HEK293 (cell line): ENCODE data around the gene ACAD9.

Source experiments
- CTCF ChIA-PET: fragments of 350-600 bp; formaldehyde crosslinking; extraction: SDS; loops from one replicate; lab custom pipeline; 2021; ENCODE audit warnings: antibody characterized with exemption; lab: Yijun Ruan, JAX
- POLR2A ChIA-PET: fragments of 300-600 bp; formaldehyde crosslinking; extraction: SDS; loops from one replicate; lab custom pipeline; 2020; ENCODE audit warnings: antibody characterized with exemption, inconsistent platforms; lab: Yijun Ruan, JAX
- H3K27ac ChIP-seq: fragments of 200-500 bp; sonication (Bioruptor generic); 2 replicates; pipeline ENCODE4 v1.5.1; 2014; ENCODE audit warnings: low read depth, low read length, control low read depth, inconsistent platforms; ENCODE audit errors: extremely low read depth
- H3K36me3 ChIP-seq, 2 experiments: fragments of 200-500 bp in 1 of 2; sonication (Bioruptor generic) in 1 of 2; 1 replicate in 1 of 2; 2 replicates in 1 of 2; pipeline ENCODE4 v1.5.1; 2014 to 2017; ENCODE audit warnings: inconsistent platforms in 2 of 2, low read length in 2 of 2; ENCODE audit not compliant: control insufficient read depth in 2 of 2, insufficient read depth in 1 of 2
- H3K4me1 ChIP-seq: fragments of 200-500 bp; sonication (Bioruptor generic); 2 replicates; pipeline ENCODE4 v1.5.1; 2014; ENCODE audit warnings: mild to moderate bottlenecking, low read length, inconsistent platforms; ENCODE audit not compliant: control insufficient read depth, insufficient read depth
- H3K4me3 ChIP-seq: 2 replicates; pipeline ENCODE4 v1.5.1; 2011; ENCODE audit warnings: low read depth, mild to moderate bottlenecking, control low read depth, low read length, moderate library complexity
- H3K9me3 ChIP-seq: fragments of 200-500 bp; sonication (Bioruptor generic); 2 replicates; pipeline ENCODE4 v1.5.1; 2014; ENCODE audit warnings: low read depth, low read length, inconsistent platforms; ENCODE audit not compliant: control insufficient read depth, insufficient read depth
- ELK4 ChIP-seq: IDR thresholded peaks from 2 replicates; pipeline ENCODE4 v1.6.1; 2011; ENCODE audit warnings: mild to moderate bottlenecking, low read depth, low read length, borderline replicate concordance
- FEZF1 ChIP-seq: fragments of 450-650 bp; formaldehyde crosslinking; IDR thresholded peaks from 2 replicates; pipeline ENCODE4 v1.5.1; 2016; ENCODE audit warnings: missing biosample characterization, missing genetic modification characterization
- GFI1B ChIP-seq: fragments of 450-650 bp; formaldehyde crosslinking; IDR thresholded peaks from 2 replicates; pipeline ENCODE4 v1.5.1; 2016; ENCODE audit warnings: missing biosample characterization, missing genetic modification characterization
- GLI4 ChIP-seq: fragments of 450-650 bp; formaldehyde crosslinking; IDR thresholded peaks from 2 replicates; pipeline ENCODE4 v1.5.1; 2016; ENCODE audit warnings: missing biosample characterization, missing genetic modification characterization
- GLIS1 ChIP-seq: fragments of 450-650 bp; formaldehyde crosslinking; IDR thresholded peaks from 2 replicates; pipeline ENCODE4 v1.5.1; 2016; ENCODE audit warnings: missing biosample characterization, missing genetic modification characterization
- GLIS2 ChIP-seq: fragments of 450-650 bp; formaldehyde crosslinking; IDR thresholded peaks from 2 replicates; pipeline ENCODE4 v1.5.1; 2016; ENCODE audit warnings: missing biosample characterization, missing genetic modification characterization
- MZF1 ChIP-seq: fragments of 450-650 bp; formaldehyde crosslinking; IDR thresholded peaks from 2 replicates; pipeline ENCODE4 v1.5.1; 2017; ENCODE audit warnings: missing biosample characterization, missing genetic modification characterization, borderline replicate concordance
- ZIC2 ChIP-seq: fragments of 450-650 bp; formaldehyde crosslinking; IDR thresholded peaks from 2 replicates; pipeline ENCODE4 v1.5.1; 2016; ENCODE audit warnings: missing biosample characterization, missing genetic modification characterization
- ZNF138 ChIP-seq: fragments of 450-650 bp; formaldehyde crosslinking; IDR thresholded peaks from 2 replicates; pipeline ENCODE4 v1.5.1; 2016; ENCODE audit warnings: missing biosample characterization, missing genetic modification characterization, borderline replicate concordance
- ZNF146 ChIP-seq: fragments of 450-650 bp; formaldehyde crosslinking; IDR thresholded peaks from 2 replicates; pipeline ENCODE4 v1.5.1; 2016; ENCODE audit warnings: missing biosample characterization, missing genetic modification characterization
- ZNF157 ChIP-seq: fragments of 450-650 bp; formaldehyde crosslinking; IDR thresholded peaks from 2 replicates; pipeline ENCODE4 v1.5.1; 2016; ENCODE audit warnings: missing biosample characterization, missing genetic modification characterization
- ZNF19 ChIP-seq: fragments of 450-650 bp; formaldehyde crosslinking; IDR thresholded peaks from 2 replicates; pipeline ENCODE4; 2016; ENCODE audit warnings: missing biosample characterization, missing genetic modification characterization, low read depth
- ZNF24 ChIP-seq: fragments of 450-650 bp; formaldehyde crosslinking; IDR thresholded peaks from 2 replicates; pipeline ENCODE4 v1.5.1; 2016; ENCODE audit warnings: missing biosample characterization, missing genetic modification characterization
- ZNF341 ChIP-seq: fragments of 450-650 bp; formaldehyde crosslinking; IDR thresholded peaks from 2 replicates; pipeline ENCODE4; 2016; ENCODE audit warnings: low read depth, missing biosample characterization, missing genetic modification characterization
- ZNF350 ChIP-seq: fragments of 450-650 bp; formaldehyde crosslinking; IDR thresholded peaks from 2 replicates; pipeline ENCODE4 v1.5.0; 2017; ENCODE audit warnings: missing biosample characterization, mild to moderate bottlenecking, missing genetic modification characterization
- ZNF433 ChIP-seq: fragments of 450-650 bp; formaldehyde crosslinking; IDR thresholded peaks from 2 replicates; pipeline ENCODE4 v1.5.1; 2016; ENCODE audit warnings: missing biosample characterization, missing genetic modification characterization, low read depth
- ZNF521 ChIP-seq: fragments of 450-650 bp; formaldehyde crosslinking; IDR thresholded peaks from 2 replicates; pipeline ENCODE4 v1.5.1; 2017; ENCODE audit warnings: missing biosample characterization, mild to moderate bottlenecking, missing genetic modification characterization
- ZNF558 ChIP-seq: fragments of 450-650 bp; formaldehyde crosslinking; IDR thresholded peaks from 2 replicates; pipeline ENCODE4 v1.5.1; 2016; ENCODE audit warnings: missing biosample characterization, missing genetic modification characterization
- ZNF561 ChIP-seq: fragments of 450-650 bp; IDR thresholded peaks from 2 replicates; pipeline ENCODE4 v1.5.1; 2018; ENCODE audit warnings: missing biosample characterization, missing genetic modification characterization, borderline replicate concordance
- ZNF626 ChIP-seq: fragments of 450-650 bp; sonication (Bioruptor Pico); formaldehyde crosslinking; IDR thresholded peaks from 2 replicates; pipeline ENCODE4 v1.5.1; 2018; ENCODE audit warnings: missing biosample characterization, missing genetic modification characterization, inconsistent platforms
- ZNF660 ChIP-seq: fragments of 450-650 bp; IDR thresholded peaks from 2 replicates; pipeline ENCODE4 v1.5.1; 2018; ENCODE audit warnings: missing biosample characterization, mild to moderate bottlenecking, missing genetic modification characterization
- ZNF792 ChIP-seq: fragments of 450-650 bp; formaldehyde crosslinking; IDR thresholded peaks from 2 replicates; pipeline ENCODE4 v1.5.1; 2016; ENCODE audit warnings: missing biosample characterization, missing genetic modification characterization
- ZNF843 ChIP-seq: fragments of 450-650 bp; formaldehyde crosslinking; IDR thresholded peaks from 2 replicates; pipeline ENCODE4 v1.5.1; 2016; ENCODE audit warnings: missing biosample characterization, missing genetic modification characterization
- TF ChIP-seq, protein P1 (sequence below): fragments of 450-650 bp; formaldehyde crosslinking; IDR thresholded peaks from 2 replicates; pipeline ENCODE4 v1.5.1; 2016; ENCODE audit warnings: missing biosample characterization, missing genetic modification characterization
- TF ChIP-seq, protein P2 (sequence below): fragments of 450-650 bp; formaldehyde crosslinking; IDR thresholded peaks from 2 replicates; pipeline ENCODE4 v1.5.1; 2016; ENCODE audit warnings: missing biosample characterization, missing genetic modification characterization

Gene ACAD9

GRCh38 chr3:128946411-128946810, 67.0 kb downstream of the ACAD9 start:
- no peaks in the 10 kb centered on the region for H3K36me3 ChIP-seq
- CTCF ChIA-PET: interaction anchor here (0.5 to 1.4 kb wide), 2 partner anchors 24 kb away, joined by 3 to 5 read pairs; no protein-coding TSS in a partner anchor
- no peaks in the 10 kb centered on the region for H3K9me3 ChIP-seq
- H3K4me3 ChIP-seq: no peak overlapping the region
- H3K4me1 ChIP-seq: no peaks in the 10 kb centered on the region
- TF ChIP-seq GFI1B (tag by site-specific recombination): no peak
- no peak for TF ChIP-seq ELK4
- TF ChIP-seq ZNF626: no peak
- TF ChIP-seq GLI4 (tag by site-specific recombination): no peak
- no peak for TF ChIP-seq ZNF558 (tag by site-specific recombination)
- TF ChIP-seq ZNF561 (tag by site-specific recombination): no peak
- no peak for TF ChIP-seq ZNF19 (tag by site-specific recombination)
- TF ChIP-seq ZNF24 (tag by site-specific recombination): no peak
- TF ChIP-seq, all 188 proteins: peak for 0
- POLR2A ChIA-PET: no interaction called here
- H3K27ac ChIP-seq: no peak overlapping the region

DNA sequence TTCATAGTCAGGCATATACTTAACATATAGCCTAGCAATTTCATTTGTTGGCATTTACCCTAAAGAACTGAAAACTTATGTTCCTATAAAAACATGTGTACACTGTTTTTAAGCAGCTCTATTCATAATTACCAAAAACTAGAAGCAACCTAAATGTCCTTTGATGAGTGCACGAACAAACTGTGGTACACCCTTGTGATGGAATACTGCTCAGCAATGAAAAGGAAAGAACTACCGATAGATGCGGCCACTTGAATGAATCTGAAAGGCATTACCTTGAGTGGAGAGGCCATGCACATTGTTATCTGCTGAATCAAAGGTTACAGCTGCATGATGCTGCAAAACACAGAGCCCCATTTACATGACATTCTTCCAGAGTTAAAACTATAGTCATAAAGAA, 69.7 kb downstream of the ACAD9 start:
- POLR2A ChIA-PET: no interaction called here

GRCh38 chr3:128950223-128950938, 71.0 kb downstream of the ACAD9 start:
- Histone ChIP-seq H3K36me3 (no peaks in the 10 kb centered on the region), H3K9me3 (no peaks in the 10 kb centered on the region), H3K27ac (no peak overlapping the region), H3K4me3 (no peak overlapping the region), H3K4me1 (no peaks in the 10 kb centered on the region)
- CTCF ChIA-PET: interaction anchor here (0.5 to 1.9 kb wide), 5 partner anchors 20 to 341 kb away, joined by 3 to 9 read pairs (median 3); no protein-coding TSS in a partner anchor
- POLR2A ChIA-PET: interaction anchor here (0.6 kb wide), 1 partner anchor 274 kb away, joined by 5 read pairs; no protein-coding TSS in a partner anchor
- no peak for TF ChIP-seq ZNF843 (tag by site-specific recombination)
- TF ChIP-seq ZNF350 (tag by site-specific recombination): no peak
- TF ChIP-seq, protein P1, sequence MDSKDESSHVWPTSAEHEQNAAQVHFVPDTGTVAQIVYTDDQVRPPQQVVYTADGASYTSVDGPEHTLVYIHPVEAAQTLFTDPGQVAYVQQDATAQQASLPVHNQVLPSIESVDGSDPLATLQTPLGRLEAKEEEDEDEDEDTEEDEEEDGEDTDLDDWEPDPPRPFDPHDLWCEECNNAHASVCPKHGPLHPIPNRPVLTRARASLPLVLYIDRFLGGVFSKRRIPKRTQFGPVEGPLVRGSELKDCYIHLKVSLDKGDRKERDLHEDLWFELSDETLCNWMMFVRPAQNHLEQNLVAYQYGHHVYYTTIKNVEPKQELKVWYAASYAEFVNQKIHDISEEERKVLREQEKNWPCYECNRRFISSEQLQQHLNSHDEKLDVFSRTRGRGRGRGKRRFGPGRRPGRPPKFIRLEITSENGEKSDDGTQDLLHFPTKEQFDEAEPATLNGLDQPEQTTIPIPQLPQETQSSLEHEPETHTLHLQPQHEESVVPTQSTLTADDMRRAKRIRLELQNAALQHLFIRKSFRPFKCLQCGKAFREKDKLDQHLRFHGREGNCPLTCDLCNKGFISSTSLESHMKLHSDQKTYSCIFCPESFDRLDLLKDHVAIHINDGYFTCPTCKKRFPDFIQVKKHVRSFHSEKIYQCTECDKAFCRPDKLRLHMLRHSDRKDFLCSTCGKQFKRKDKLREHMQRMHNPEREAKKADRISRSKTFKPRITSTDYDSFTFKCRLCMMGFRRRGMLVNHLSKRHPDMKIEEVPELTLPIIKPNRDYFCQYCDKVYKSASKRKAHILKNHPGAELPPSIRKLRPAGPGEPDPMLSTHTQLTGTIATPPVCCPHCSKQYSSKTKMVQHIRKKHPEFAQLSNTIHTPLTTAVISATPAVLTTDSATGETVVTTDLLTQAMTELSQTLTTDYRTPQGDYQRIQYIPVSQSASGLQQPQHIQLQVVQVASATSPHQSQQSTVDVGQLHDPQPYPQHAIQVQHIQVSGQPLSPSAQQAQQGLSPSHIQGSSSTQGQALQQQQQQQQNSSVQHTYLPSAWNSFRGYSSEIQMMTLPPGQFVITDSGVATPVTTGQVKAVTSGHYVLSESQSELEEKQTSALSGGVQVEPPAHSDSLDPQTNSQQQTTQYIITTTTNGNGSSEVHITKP (tag by site-specific recombination): no peak
- TF ChIP-seq FEZF1 (tag by site-specific recombination): no peak
- TF ChIP-seq GLIS1 (tag by site-specific recombination): peak; percentile 92
- no peak for TF ChIP-seq ZNF341 (tag by site-specific recombination)
- no peak for TF ChIP-seq ZNF521 (tag by site-specific recombination)
- TF ChIP-seq GLIS2 (tag by site-specific recombination): peak; percentile 24; the same call in 1 of the 2 replicates
- no peak for TF ChIP-seq ZNF433
- no peak for TF ChIP-seq ZNF157 (tag by site-specific recombination)
- no peak for TF ChIP-seq ZNF660
- TF ChIP-seq MZF1 (tag by site-specific recombination): no peak
- TF ChIP-seq, protein P2, sequence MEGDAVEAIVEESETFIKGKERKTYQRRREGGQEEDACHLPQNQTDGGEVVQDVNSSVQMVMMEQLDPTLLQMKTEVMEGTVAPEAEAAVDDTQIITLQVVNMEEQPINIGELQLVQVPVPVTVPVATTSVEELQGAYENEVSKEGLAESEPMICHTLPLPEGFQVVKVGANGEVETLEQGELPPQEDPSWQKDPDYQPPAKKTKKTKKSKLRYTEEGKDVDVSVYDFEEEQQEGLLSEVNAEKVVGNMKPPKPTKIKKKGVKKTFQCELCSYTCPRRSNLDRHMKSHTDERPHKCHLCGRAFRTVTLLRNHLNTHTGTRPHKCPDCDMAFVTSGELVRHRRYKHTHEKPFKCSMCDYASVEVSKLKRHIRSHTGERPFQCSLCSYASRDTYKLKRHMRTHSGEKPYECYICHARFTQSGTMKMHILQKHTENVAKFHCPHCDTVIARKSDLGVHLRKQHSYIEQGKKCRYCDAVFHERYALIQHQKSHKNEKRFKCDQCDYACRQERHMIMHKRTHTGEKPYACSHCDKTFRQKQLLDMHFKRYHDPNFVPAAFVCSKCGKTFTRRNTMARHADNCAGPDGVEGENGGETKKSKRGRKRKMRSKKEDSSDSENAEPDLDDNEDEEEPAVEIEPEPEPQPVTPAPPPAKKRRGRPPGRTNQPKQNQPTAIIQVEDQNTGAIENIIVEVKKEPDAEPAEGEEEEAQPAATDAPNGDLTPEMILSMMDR: peak; percentile 59; the same call in 1 of the 2 replicates
- TF ChIP-seq ZNF138: no peak
- TF ChIP-seq ZIC2 (tag by site-specific recombination): peak; percentile 72
- no peak for TF ChIP-seq ZNF792 (tag by site-specific recombination)

More for the DNA sequence above, 69.7 kb downstream of the ACAD9 start:
- Histone ChIP-seq H3K9me3 (no peaks in the 10 kb centered on the region), H3K4me1 (no peaks in the 10 kb centered on the region), H3K36me3 (no peaks in the 10 kb centered on the region), H3K4me3 (no peak overlapping the region), H3K27ac (no peak overlapping the region)
- TF ChIP-seq ZNF146: peak; percentile 53; the same call in 1 of the 2 replicates
- TF ChIP-seq ZNF626: no peak
- CTCF ChIA-PET: no interaction called here
